Renal cortical epithelial cell (primary cell): Measurements from ENCODE around the gene GRIN3B. TPM values are rescaled to one million over a fixed set of nuclear protein-coding genes. Genes with fewer than 3 reads are reported as not detected.

Experiments
- DNase-seq: peaks from one replicate; pipeline ENCODE4 v3.0.0-alpha.2; 2011; ENCODE audit warnings: low read depth
- total RNA-seq: library from RNA; depleted of rRNA; stranded (reverse); fragments of >200 nt; gene quantifications from 2 replicates; pipeline ENCODE4 v1.2.3, GENCODE V29; 2014

Gene GRIN3B
- total RNA-seq, 1 donor from 2014 or later = 3.6 TPM

DNA sequence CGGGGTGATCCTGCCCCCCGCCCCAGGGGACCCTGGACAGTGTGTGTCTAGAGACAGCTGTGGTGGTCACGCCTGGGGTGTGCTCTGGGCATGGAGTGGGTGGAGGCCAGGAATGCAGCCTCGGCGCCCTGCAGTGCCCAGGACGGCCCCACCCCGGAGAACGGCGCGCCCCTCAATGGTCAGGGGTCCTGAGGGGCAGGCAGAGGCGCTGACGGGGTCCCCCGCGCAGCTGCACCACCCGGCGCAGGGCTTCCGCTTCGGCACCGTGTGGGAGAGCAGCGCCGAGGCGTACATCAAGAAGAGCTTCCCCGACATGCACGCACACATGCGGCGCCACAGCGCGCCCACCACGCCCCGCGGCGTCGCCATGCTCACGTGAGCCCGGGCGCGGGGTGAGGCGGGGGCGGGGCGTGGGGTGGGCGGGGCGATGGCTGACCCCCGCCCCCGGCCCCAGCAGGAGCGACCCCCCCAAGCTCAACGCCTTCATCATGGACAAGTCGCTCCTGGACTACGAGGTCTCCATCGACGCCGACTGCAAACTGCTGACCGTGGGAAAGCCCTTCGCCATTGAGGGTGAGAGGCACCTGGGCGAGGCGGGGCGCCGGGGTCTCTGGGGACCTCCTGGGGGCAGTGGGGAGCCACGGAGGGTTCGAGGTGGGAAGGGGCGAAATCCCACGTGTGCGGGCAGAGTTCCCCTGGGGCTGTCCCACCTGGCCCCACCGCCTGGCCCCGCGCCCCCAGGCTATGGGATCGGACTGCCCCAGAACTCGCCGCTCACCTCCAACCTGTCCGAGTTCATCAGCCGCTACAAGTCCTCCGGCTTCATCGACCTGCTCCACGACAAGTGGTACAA, 7.4 kb downstream of the GRIN3B start:
- no peak for DNase-seq

DNA sequence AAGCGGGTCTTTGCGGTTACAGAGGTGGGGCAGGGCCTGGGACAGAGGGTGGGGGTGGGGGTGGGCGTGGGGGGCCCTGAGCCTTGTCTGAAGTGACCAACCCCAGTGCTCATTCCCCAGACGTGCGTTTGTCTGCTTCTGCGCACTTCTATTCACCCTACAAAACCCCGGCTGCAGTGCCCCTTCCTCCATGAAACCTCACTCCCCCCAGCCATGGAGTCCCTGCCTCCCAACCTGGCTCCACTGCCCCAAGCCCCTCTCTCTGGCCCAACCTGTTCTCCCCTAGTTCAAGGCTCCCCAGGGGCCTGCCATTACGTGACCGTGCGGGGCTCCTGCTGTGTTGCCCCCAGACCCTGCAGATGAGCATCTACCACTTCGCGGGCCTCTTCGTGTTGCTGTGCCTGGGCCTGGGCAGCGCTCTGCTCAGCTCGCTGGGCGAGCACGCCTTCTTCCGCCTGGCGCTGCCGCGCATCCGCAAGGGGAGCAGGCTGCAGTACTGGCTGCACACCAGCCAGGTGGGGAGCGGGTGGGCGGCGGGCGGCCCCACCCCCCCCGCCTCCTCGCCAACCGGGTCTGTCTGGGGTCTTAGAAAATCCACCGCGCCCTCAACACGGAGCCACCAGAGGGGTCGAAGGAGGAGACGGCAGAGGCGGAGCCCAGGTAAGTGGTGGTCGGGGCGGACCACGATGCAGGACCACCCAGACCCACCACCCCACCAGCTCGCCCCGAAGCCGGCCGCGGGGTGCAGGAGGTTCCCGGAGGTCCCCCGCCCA, 8.2 kb downstream of the GRIN3B start:
- no peak for DNase-seq

DNA sequence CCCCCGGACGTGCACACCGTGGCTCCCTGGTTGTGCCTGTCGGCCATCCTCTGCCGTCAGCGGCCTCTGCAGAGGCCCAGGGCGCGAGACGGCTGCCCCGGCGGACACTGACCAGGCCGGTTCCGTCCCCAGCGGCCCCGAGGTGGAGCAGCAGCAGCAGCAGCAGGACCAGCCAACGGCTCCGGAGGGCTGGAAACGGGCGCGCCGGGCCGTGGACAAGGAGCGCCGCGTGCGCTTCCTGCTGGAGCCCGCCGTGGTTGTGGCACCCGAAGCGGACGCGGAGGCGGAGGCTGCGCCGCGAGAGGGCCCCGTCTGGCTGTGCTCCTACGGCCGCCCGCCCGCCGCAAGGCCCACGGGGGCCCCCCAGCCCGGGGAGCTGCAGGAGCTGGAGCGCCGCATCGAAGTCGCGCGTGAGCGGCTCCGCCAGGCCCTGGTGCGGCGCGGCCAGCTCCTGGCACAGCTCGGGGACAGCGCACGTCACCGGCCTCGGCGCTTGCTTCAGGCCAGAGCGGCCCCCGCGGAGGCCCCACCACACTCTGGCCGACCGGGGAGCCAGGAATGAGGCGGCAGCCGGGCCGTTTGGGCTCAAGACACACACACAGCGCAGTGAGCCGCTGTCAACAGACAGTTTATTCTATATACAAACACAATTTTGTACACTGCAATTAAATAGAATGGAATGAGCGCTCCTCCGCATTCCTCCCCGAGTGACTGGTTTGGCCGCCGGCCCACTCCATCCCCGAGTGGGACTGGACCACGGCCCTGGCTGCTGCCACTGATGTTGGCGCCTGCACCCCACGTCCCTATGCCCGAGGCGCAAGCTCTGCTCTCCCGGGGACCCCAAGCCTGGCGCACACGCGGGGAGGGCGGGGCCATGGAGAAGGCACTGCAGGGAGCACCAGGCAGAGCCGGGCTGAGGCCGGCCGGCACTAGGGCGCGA, 9.1 kb downstream of the GRIN3B start:
- DNase-seq = no peak

DNA sequence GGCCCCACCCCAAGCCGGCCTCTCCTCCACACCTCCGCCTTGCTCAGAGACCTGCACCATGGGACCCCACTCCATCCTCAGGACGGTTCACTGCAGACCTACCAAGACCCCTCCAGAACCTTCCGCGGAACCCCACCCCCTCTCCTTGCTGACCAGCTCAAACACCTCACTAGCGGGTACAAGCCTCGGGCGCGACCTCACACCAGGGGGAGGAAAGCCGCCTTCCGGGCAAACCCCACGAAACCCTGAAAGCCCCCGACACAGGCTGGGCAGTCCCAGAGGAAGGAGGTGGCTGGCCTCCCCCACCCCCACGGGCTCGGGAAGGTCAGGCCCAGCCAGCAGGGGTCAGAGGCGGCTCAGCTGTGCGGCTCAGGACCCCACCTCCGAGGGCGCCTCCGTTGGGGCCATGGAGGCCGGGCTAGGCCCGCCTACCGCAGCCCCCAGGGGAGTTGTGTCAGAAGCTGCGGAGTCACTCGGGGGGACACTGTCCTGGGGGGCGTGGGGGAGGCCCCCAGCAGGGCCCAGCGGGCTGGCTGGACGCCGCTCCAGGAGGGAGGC, 9.8 kb downstream of the GRIN3B start:
- DNase-seq = no peak

DNA sequence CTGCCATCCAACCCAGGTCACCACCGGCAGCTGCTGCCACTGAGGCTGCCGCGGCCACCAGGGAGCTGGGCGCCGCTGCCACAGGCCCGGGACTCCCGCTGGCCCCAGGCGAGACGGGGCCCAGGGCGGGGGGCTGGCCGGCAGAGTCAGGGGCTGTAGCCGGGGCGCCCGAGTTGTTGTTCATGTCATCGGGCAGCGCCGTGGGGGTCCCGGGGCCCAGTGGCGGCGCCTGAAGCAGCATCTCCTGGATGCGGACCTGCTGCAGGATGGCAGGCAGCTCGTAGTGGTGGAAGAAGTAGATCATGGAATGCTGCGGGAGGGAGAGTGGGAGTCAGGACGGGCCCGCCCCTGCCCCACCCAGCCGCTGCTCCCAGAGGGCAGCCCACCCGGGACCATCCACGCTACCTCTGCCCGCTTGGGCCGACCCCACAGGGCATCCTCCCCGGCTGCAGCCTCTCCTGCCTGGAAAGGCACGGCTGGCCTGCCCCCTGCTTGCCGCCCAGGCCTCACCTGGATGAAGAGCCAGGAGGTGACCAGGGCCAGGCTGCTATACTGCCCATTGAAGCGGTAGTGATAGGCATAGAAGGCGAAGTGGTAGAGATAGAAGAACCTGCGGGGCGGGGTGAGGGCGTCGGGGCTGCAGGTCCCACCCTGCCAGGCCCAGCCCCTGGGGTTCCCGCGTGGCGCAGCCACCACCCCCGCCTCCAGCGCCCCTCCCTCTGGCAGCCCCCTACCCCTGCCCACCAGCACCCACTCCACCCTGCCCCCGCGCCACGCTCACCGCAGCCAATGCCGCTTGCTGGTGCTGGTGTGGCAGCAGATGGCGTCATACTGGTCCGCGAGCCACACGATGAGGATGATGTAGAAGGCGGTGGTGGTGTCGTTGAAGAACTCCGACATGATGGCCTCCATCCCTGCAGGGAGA, 10.6 kb downstream of the GRIN3B start:
- no peak for DNase-seq

DNA sequence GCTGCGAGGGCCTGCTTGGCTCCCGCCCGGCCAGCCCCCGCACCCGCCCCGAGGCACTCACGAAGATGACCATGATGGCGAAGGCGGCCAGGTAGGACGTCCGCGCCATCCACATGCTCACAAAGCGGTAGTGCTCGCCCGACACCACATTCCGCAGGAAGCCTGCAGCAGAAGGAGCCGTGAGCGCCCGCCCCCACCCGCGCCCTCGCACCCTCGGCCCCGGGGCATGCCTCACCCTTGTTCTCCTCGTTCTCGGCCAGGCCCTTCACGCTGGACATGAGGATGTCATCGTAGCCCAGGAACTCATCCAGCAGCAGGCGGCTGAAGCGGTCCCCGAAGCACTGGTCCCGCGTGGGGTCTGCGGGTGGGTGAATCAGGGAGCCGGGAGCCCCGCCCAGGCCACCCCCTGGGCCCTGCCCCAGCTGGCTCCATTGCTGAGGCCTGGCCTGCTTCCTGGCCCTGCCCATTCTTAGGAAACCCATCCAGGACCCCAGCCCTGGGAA, 11.7 kb downstream of the GRIN3B start:
- DNase-seq = no peak

DNA sequence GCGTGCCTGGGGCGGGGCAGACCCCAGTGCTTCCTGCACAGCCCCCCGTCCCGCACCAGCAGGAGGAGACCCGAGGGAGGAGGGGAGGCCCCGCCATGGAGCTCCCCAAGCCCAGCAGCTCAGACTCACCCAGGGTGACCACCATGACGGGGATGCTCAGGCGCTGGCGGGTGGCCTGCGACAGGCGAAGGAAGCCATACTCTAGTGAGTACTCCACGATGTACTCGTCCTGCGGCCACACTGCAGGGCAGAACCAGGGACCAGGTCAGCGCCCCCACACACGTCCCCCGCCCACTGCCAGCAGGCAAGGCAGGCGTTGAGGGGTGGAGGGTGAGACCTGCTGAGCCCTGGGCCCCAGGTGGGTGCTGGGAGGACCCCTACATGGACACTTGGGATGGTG, 12.1 kb downstream of the GRIN3B start:
- DNase-seq = no peak

DNA sequence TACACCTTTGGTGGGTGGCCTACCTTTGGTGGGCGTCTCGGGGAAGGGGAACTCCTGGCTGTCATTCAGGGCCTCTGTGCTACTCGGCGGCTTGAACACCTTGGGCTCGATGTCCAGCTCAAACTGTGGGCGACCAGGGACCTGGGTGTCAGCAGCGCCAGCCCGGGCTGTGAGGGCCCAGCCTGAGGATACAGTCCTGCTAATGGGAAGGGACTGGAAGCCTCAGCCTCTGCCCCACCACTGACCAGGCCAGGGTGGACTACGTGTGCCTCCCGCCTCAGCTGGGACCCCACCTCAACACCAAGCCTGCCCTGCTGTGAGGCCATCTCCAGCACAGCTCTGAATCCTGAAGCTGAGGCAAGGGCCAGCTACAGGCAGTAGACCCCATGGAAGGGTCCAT, 13.0 kb downstream of the GRIN3B start:
- DNase-seq = no peak

DNA sequence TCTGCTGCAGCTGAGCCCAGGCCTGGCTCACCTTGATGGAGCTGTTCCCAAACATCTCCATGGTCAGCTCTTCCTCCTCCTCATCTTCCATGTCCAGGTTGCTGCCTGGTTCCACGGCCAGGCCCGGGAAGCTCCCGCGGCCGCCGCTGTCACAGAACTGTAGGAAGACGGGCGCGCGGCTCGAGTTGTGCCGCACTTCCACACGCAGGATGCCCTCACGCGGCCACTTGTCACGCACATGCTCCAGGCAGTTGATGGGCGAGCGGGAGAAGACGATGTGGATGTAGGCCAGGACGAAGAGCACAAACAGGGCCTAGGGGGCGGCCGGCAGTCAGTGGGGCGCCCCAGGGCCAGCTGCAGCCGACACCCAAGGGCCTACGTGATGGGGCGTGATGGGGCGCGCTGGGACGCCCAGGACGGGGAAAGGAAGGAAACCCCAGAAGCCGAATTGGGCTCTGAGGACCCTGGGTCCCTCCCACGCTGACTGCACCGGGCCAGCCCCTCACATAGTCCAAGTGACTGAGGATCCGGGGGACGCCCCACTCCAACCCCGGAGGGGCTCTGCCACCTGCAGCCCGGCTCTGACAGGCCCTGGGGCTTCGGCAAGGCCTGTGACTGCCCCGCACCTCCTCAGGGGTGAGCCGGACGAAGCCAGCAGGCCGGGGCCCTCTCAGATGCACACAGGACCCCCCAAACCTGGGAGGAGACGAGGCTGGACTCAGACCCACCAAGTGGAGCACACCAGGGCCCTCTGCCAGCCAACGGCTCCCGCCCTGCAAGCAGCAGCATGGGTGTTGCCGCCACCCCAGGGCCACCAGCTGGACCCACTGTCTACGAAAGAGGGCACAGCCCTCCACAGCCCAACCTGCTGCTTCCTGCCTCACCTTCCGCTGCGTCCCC, 14.2 kb downstream of the GRIN3B start:
- DNase-seq = no peak

DNA sequence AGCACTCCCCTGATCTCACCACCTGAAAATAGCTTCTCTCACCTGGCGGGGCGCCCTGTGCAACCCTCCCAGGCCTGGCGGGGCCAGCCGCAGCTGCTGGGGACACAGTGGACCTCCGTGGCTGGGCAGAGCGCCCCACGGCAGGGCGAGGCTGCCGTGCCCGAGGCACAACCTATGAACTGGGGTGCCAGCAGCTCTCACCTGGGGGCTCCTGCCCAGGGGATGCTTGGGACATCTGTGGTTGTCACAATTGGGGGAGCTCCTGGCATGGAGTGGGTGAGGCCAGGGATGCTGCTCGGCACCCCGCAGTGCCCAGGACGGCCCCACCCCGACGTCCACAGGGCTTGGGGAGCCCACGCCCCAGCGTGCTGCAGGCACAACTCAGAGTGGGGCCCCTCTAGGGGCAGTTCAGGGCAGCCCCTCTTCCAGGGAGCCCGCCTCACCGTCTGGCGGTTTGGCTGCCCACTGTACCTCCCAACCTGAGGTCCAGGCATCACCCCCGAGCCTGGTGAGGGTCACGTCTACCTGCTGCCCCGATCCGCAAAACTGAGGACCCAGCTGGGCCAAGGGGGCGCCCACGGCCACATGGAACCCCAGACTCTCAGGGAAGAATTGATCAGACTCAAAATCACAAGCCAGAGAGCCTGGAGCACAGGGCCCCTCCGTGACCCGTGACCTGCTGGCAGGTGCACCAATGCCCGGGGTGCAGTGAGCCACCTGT, 15.0 kb downstream of the GRIN3B start:
- no peak for DNase-seq

DNA sequence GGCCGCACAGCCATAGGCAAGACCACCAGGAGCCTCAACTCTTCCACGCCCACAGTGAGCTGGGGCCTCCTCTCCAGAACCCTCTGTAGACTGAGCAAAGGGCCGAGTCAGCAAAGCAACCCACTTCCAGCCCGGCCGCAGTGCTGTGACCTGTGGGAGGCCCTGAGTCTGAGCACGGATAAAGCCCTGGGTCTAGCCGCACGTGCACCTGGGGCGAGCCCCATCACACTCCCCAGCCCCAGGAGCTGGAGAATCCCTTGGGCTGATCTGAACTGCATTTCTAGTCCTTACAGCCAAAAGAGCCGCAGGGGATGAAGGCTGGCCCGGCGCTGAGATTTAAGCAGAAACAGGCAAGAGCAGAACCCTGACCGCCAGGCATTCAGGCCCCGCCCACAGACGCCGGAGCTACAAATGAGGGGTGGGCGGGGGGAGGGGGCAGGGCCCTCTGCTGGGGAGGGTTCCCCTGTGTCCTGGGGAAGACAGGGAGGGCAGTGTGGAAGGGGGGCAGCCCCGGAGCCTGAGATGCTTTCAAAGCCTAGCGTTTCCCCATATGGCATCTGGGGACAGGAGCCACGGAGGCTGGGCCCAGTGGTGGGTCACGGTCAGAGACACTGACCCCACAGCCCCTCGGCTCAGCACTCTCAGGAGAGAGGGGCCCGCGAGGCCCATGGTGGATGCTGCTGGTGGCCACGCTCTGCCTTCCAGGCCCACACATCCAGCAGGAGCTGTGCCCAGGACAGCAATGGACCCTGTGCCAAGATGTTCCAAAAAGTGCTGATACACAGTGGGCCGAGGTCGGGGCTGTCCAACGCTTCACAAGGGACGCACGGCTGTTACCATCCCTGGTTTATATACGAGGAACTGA, 15.8 kb downstream of the GRIN3B start:
- DNase-seq = no peak

DNA sequence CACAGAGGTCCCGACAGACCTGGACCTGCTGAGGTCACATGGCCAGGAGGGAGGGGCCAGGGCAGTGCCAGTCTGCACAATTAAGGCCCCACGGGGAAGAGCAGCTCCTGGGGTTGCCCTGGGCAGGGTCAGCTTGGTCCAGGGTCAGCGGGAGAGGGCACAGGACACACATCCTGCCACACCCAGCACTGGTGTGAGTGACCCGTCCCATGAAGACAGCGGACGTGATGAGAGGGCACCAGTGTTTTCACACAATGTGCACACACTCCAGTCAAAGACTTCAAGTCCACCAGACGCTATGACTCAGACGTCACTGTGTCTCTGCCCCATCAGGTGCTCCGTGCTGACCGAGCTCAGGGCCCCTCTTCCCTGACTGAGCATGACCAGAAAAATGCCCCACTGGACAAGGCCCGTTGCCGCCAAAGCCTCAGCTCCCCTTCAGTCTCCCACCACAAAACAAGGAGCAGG, 16.5 kb downstream of the GRIN3B start:
- peak; percentile 85 for DNase-seq

DNA sequence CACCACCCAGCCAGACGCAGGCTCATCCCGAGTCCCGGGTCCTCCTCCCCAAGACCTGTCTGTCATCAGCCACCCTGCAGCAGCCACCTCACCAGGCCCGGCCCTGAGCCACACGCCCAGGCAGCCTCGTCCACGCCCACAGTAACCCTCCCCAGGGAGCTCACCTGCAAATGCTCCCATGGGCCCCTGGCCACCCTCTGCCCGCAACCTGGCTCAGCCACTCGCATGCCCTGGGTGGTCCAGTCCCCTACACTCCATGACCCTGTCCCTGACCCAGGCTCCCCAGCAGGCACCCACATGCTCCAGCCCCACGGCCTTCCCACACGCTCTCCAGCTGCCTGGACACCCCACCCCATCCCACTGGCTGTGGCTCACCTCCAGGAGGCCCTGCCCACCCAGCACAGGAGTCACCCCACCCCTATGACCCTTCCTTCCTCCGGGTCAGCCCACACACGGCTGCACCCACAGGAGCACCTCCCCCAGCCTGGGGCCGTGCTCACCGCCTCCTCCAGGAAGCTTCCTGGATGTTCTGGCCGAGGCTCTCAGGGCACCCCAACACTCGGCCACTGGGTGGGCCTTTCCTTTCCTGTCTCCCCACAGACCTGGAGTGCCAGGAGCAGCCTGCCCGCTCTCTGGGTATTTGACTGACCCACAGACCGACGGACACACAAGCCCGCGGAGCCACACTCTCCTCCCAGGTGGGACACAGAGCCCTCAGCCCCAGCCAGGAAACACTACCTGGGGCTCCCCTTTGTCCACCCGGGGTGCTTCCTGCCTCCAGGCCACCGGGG, 17.1 kb downstream of the GRIN3B start:
- no peak for DNase-seq

DNA sequence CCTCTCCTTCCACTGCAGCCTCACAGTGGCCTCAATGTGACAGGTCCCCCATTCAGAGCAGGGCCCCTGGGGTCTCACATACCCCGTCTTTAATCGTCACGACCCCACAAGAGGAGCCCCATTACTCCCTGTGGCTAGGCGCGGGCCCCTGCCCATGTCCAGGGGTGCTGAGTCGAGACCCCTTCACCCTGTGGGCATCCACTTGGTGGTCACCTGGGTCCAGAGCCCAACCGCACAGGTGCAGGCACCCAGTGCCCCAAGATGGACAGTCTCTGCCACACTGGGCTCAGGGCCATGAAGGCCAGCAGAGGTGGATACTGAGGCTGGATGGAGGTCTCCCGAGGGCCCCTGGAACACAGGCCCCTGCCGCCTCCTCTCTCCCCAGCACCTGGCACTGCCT, 17.7 kb downstream of the GRIN3B start:
- DNase-seq = no peak

DNA sequence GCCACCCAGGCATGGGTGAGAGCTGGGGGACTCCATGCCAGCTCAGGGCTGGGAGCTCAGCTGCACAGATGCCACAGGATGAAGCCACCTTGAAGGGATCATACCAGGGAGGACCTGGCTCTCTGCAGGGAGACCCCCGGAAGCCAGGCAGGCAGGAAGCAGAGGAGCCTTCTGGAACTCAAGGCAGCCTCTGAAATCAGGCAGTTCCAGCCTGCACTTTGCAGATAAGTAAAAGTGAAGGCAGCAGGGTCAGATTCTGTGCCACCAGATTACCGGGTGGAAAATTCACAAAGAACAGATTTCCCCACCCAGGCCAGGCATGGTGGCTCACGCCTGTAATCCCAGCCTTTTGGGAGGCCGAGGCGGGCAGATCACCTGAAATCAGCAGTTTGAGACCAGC, 18.2 kb downstream of the GRIN3B start:
- no peak for DNase-seq

DNA sequence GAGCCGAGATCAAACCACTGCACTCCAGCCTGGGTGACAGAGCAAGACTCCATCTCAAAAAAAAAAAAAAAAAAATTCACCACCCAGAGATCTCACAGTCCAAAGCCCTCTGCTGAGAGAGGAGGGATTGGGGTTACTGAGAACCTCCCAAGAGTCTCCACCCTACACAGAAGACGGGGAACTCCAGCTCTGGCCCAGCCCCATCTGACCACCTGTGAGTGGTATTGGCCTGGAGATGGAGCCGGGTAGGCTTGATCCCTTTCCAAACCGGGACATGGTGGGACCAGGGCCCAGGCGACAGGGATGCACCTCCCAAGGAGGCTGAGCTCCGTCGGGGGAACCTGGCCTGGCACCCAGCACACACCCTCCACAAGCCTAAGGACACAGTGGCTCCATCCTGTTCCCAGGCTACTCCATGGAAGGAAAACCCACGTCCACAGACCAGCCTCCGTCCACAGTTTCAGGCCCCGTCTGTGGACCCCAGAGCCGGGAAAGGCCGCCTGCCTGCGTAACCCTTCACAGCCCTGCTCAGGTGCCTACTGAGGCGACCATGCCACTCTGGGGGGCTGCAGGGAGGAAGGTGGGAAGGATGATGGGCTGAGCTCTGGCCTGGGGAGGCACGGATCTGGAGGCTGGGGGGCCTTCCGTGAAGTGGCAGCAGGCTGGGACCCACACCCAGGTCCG, 18.9 kb downstream of the GRIN3B start:
- DNase-seq = no peak
